ENCODE data around the gene CAPN10.

Gene CAPN10

GRCh38 chr2:240590681-240591111 lies 4.2 kb downstream of the CAPN10 start:
- no peak for DNase-seq

- no peak for DNase-seq
Observed at GRCh38 chr2:240591226-240591625, 4.7 kb downstream of the CAPN10 start.

GRCh38 chr2:240591784-240592183 lies 5.2 kb downstream of the CAPN10 start:
- no peak for DNase-seq

GRCh38 chr2:240593026-240593702 lies 6.6 kb downstream of the CAPN10 start:
- DNase-seq: no peak

GRCh38 chr2:240593703-240594451 lies 7.3 kb downstream of the CAPN10 start:
- no peak for DNase-seq

GRCh38 chr2:240594511-240595380 lies 8.2 kb downstream of the CAPN10 start:
- DNase-seq: no peak

GRCh38 chr2:240595381-240596079 lies 9.0 kb downstream of the CAPN10 start:
- DNase-seq: no peak

- DNase-seq: no peak
Observed at GRCh38 chr2:240596080-240596460, 9.5 kb downstream of the CAPN10 start.

- DNase-seq: no peak
Observed at GRCh38 chr2:240596491-240596931, 10.0 kb downstream of the CAPN10 start.

- no peak for DNase-seq
Observed at GRCh38 chr2:240597054-240597418, 10.5 kb downstream of the CAPN10 start.

- DNase-seq: no peak
Observed at GRCh38 chr2:240597419-240598181, 11.1 kb downstream of the CAPN10 start.

- no peak for DNase-seq
Observed at GRCh38 chr2:240598311-240598911, 11.9 kb downstream of the CAPN10 start.

GRCh38 chr2:240599141-240599583 lies 12.6 kb downstream of the CAPN10 start:
- DNase-seq: no peak

GRCh38 chr2:240600451-240600961 lies 14.0 kb downstream of the CAPN10 start:
- no peak for DNase-seq

- no peak for DNase-seq
Observed at GRCh38 chr2:240601061-240601830, 14.7 kb downstream of the CAPN10 start.

- no peak for DNase-seq
Observed at GRCh38 chr2:240601831-240602160, 15.3 kb downstream of the CAPN10 start.

- no peak for DNase-seq
Observed at GRCh38 chr2:240602266-240603050, 15.9 kb downstream of the CAPN10 start.

GRCh38 chr2:240603081-240603835 lies 16.7 kb downstream of the CAPN10 start:
- DNase-seq: no peak

GRCh38 chr2:240603846-240604245 lies 17.3 kb downstream of the CAPN10 start:
- DNase-seq: no peak

All from amniotic stem cell (primary cell).